Measurements from ENCODE around the gene LRMDA.

Gene LRMDA

DNA sequence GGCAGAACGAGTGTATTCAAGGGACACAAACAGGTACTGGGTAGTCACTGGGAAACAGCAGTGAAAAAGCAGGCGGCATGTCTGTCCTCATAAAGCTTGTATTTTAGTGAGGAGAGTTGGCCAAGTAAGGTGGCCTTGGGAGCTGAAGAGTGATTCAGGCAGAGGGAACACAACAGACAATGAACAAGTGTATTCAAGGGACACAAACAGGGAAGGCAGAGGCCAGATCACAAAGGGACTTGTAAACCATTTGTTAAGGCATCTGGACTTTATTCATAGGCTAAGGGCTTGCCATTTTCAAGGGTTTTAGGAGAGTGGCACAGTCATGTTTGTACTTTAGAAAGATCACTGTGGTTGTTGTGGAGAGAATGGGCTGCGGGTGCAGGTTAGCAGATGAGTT, 49.0 kb downstream of the LRMDA start (continued):
- TF ChIP-seq, protein P1, sequence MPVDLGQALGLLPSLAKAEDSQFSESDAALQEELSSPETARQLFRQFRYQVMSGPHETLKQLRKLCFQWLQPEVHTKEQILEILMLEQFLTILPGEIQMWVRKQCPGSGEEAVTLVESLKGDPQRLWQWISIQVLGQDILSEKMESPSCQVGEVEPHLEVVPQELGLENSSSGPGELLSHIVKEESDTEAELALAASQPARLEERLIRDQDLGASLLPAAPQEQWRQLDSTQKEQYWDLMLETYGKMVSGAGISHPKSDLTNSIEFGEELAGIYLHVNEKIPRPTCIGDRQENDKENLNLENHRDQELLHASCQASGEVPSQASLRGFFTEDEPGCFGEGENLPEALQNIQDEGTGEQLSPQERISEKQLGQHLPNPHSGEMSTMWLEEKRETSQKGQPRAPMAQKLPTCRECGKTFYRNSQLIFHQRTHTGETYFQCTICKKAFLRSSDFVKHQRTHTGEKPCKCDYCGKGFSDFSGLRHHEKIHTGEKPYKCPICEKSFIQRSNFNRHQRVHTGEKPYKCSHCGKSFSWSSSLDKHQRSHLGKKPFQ (tag by site-specific recombination; IDR thresholded peaks at IDR 0.05): no peak
- TF ChIP-seq, protein P2, sequence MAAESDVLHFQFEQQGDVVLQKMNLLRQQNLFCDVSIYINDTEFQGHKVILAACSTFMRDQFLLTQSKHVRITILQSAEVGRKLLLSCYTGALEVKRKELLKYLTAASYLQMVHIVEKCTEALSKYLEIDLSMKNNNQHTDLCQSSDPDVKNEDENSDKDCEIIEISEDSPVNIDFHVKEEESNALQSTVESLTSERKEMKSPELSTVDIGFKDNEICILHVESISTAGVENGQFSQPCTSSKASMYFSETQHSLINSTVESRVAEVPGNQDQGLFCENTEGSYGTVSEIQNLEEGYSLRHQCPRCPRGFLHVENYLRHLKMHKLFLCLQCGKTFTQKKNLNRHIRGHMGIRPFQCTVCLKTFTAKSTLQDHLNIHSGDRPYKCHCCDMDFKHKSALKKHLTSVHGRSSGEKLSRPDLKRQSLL (tag by site-specific recombination; IDR thresholded peaks at IDR 0.05): no peak

DNA sequence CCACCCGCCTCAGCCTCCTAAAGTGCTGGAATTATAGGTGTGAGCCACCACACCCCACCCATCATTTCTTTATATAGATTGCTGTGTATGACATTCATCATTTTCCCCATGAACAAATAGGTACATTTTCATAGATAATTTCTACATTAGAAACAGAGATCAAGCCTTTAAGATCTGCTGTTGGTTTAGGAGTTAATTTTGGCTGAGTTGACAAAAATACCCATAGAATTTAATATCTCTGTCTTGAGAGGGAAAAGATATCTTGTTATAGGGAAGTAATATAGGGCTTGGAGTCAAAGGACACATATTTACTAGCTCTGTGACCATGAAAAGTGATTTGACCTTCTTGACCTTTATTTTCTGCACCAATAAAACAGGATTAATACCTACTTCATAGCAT, 51.8 kb downstream of the LRMDA start:
- POLR2A ChIA-PET: no interaction called here
- TF ChIP-seq, protein P3, sequence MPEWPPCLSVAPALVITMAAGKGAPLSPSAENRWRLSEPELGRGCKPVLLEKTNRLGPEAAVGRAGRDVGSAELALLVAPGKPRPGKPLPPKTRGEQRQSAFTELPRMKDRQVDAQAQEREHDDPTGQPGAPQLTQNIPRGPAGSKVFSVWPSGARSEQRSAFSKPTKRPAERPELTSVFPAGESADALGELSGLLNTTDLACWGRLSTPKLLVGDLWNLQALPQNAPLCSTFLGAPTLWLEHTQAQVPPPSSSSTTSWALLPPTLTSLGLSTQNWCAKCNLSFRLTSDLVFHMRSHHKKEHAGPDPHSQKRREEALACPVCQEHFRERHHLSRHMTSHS (tag by site-specific recombination; IDR thresholded peaks at IDR 0.05): no peak
- TF ChIP-seq ZNF223 (tag by site-specific recombination; IDR thresholded peaks at IDR 0.05) (no peak), ZNF670 (tag by site-specific recombination; IDR thresholded peaks at IDR 0.05; ENCODE audit: low read depth) (no peak), ZNF211 (tag by site-specific recombination; IDR thresholded peaks at IDR 0.05; ENCODE audit: low read depth) (no peak), ZNF626 (tag by site-specific recombination; IDR thresholded peaks at IDR 0.05) (no peak), YY2 (tag by site-specific recombination; IDR thresholded peaks at IDR 0.05) (no peak), HOXA7 (CRISPR knock-in tag; IDR thresholded peaks at IDR 0.05; ENCODE audit: borderline replicate concordance) (no peak), ZNF248 (tag by site-specific recombination; IDR thresholded peaks at IDR 0.05) (no peak), ZNF350 (tag by site-specific recombination; IDR thresholded peaks at IDR 0.05) (no peak), GLI4 (tag by site-specific recombination; IDR thresholded peaks at IDR 0.05) (no peak), ZNF239 (tag by site-specific recombination; IDR thresholded peaks at IDR 0.05) (no peak), HOXC10 (CRISPR knock-in tag; IDR thresholded peaks at IDR 0.05) (no peak), ZNF19 (tag by site-specific recombination; IDR thresholded peaks at IDR 0.05; ENCODE audit: low read depth) (no peak)
- TF ChIP-seq, protein P4, sequence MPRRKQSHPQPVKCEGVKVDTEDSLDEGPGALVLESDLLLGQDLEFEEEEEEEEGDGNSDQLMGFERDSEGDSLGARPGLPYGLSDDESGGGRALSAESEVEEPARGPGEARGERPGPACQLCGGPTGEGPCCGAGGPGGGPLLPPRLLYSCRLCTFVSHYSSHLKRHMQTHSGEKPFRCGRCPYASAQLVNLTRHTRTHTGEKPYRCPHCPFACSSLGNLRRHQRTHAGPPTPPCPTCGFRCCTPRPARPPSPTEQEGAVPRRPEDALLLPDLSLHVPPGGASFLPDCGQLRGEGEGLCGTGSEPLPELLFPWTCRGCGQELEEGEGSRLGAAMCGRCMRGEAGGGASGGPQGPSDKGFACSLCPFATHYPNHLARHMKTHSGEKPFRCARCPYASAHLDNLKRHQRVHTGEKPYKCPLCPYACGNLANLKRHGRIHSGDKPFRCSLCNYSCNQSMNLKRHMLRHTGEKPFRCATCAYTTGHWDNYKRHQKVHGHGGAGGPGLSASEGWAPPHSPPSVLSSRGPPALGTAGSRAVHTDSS (tag by site-specific recombination; IDR thresholded peaks at IDR 0.05): no peak
- TF ChIP-seq, protein P5, sequence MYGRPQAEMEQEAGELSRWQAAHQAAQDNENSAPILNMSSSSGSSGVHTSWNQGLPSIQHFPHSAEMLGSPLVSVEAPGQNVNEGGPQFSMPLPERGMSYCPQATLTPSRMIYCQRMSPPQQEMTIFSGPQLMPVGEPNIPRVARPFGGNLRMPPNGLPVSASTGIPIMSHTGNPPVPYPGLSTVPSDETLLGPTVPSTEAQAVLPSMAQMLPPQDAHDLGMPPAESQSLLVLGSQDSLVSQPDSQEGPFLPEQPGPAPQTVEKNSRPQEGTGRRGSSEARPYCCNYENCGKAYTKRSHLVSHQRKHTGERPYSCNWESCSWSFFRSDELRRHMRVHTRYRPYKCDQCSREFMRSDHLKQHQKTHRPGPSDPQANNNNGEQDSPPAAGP (tag by site-specific recombination; IDR thresholded peaks at IDR 0.05): no peak
- TF ChIP-seq, protein P6, sequence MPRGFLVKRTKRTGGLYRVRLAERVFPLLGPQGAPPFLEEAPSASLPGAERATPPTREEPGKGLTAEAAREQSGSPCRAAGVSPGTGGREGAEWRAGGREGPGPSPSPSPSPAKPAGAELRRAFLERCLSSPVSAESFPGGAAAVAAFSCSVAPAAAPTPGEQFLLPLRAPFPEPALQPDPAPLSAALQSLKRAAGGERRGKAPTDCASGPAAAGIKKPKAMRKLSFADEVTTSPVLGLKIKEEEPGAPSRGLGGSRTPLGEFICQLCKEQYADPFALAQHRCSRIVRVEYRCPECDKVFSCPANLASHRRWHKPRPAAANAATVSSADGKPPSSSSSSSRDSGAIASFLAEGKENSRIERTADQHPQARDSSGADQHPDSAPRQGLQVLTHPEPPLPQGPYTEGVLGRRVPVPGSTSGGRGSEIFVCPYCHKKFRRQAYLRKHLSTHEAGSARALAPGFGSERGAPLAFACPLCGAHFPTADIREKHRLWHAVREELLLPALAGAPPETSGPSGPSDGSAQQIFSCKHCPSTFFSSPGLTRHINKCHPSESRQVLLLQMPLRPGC (tag by site-specific recombination; IDR thresholded peaks at IDR 0.05): no peak
- TF ChIP-seq, protein P7, sequence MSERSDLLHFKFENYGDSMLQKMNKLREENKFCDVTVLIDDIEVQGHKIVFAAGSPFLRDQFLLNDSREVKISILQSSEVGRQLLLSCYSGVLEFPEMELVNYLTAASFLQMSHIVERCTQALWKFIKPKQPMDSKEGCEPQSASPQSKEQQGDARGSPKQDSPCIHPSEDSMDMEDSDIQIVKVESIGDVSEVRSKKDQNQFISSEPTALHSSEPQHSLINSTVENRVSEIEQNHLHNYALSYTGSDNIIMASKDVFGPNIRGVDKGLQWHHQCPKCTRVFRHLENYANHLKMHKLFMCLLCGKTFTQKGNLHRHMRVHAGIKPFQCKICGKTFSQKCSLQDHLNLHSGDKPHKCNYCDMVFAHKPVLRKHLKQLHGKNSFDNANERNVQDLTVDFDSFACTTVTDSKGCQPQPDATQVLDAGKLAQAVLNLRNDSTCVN (tag by site-specific recombination; optimal IDR thresholded peaks at IDR 0.05): no peak
- TF ChIP-seq, protein P8, sequence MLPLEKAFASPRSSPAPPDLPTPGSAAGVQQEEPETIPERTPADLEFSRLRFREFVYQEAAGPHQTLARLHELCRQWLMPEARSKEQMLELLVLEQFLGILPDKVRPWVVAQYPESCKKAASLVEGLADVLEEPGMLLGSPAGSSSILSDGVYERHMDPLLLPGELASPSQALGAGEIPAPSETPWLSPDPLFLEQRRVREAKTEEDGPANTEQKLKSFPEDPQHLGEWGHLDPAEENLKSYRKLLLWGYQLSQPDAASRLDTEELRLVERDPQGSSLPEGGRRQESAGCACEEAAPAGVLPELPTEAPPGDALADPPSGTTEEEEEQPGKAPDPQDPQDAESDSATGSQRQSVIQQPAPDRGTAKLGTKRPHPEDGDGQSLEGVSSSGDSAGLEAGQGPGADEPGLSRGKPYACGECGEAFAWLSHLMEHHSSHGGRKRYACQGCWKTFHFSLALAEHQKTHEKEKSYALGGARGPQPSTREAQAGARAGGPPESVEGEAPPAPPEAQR (tag by site-specific recombination; IDR thresholded peaks at IDR 0.05): no peak
- Histone ChIP-seq H3K36me3 (ENCODE audit: control insufficient read depth in 2 of 2, insufficient read depth in 1 of 2, low read length in 2 of 2) (no peaks in the 10 kb centered on the region), H3K4me3 (ENCODE audit: low read depth, low read length) (no peak overlapping the region), H3K9me3 (ENCODE audit: control insufficient read depth, insufficient read depth, low read depth, low read length) (no peaks in the 10 kb centered on the region; the same call in 1 of the 2 replicates), H3K4me1 (ENCODE audit: control insufficient read depth, insufficient read depth, low read length) (no peaks in the 10 kb centered on the region), H3K27ac (ENCODE audit: extremely low read depth, low read depth, low read length) (no peak overlapping the region)
- CTCF ChIA-PET: no interaction called here
